K562 (cell line): ENCODE data around the gene OR10G8. TPM values are rescaled to one million over a fixed set of nuclear protein-coding genes. Genes with fewer than 3 reads are reported as not detected.

Experiments used
- CBX1 ChIP-seq: sonication (generic); IDR thresholded peaks from 2 replicates; pipeline ENCODE4 v1.6.1; 2016; ENCODE audit warnings: antibody characterized with exemption, low read depth, mild to moderate bottlenecking
- CBX3 ChIP-seq, 2 experiments: IDR thresholded peaks; 1 replicate in 1 of 2; 2 replicates in 1 of 2; pipeline ENCODE4 v1.6.1; 2012; ENCODE audit warnings: inconsistent platforms in 2 of 2, low read length in 2 of 2, borderline replicate concordance in 1 of 2, control low read depth in 1 of 2
- CEBPG ChIP-seq, 3 experiments: fragments of 200-800 bp in 1 of 3; sonication (Bioruptor generic) in 1 of 3; sonication (generic) in 1 of 3; formaldehyde crosslinking in 1 of 3; IDR thresholded peaks in 2 of 3; conservative IDR thresholded peaks in 1 of 3; 2 replicates each; pipeline versions ENCODE4 v1.6.1 to v1.8.0; 2016 to 2022; ENCODE audit warnings: missing compliant biosample characterization in 2 of 3, missing genetic modification characterization in 2 of 3, mild to moderate bottlenecking in 1 of 3, missing genetic modification reagents in 1 of 3
- EHMT2 ChIP-seq: fragments of 450-650 bp; IDR thresholded peaks from 2 replicates; pipeline ENCODE4 v1.6.1; 2018; ENCODE audit warnings: antibody characterized with exemption
- EP400 ChIP-seq: fragments of 450-650 bp; IDR thresholded peaks from 2 replicates; pipeline ENCODE4 v1.6.1; 2017; ENCODE audit warnings: antibody characterized with exemption, mild to moderate bottlenecking, moderate library complexity
- ERF ChIP-seq: fragments of 450-650 bp; formaldehyde crosslinking; IDR thresholded peaks from 2 replicates; pipeline ENCODE4 v1.4.0; 2020; ENCODE audit warnings: mild to moderate bottlenecking, mixed read lengths
- ETS2 ChIP-seq: IDR thresholded peaks from 2 replicates; pipeline ENCODE4 v1.6.1; 2016; ENCODE audit warnings: borderline replicate concordance, missing genetic modification characterization, mild to moderate bottlenecking, moderate library complexity, missing compliant biosample characterization; ENCODE audit not compliant: poor library complexity, severe bottlenecking
- FOXA3 ChIP-seq, 2 experiments: fragments of 450-650 bp in 1 of 2; sonication (generic) in 1 of 2; formaldehyde crosslinking; IDR thresholded peaks in 1 of 2; conservative IDR thresholded peaks in 1 of 2; 2 replicates each; pipeline versions ENCODE4 v1.4.0 to v1.8.0; 2020 to 2022; ENCODE audit warnings: mild to moderate bottlenecking in 2 of 2, missing genetic modification reagents in 1 of 2
- L3MBTL2 ChIP-seq: fragments of 450-650 bp; IDR thresholded peaks from 2 replicates; pipeline ENCODE4 v1.6.1; 2016; ENCODE audit warnings: mild to moderate bottlenecking, moderate library complexity
- MIER1 ChIP-seq: fragments of 450-650 bp; IDR thresholded peaks from 2 replicates; pipeline ENCODE4 v1.6.1; 2016; ENCODE audit warnings: antibody characterized with exemption, mild to moderate bottlenecking, low read depth
- MTA2 ChIP-seq: fragments of 450-650 bp; IDR thresholded peaks from 2 replicates; pipeline ENCODE4 v1.6.1; 2016; ENCODE audit warnings: low read depth
- NFE2 ChIP-seq: IDR thresholded peaks from 2 replicates; pipeline ENCODE4 v1.6.1; 2014; ENCODE audit warnings: antibody characterized with exemption, low read depth
- PHF20 ChIP-seq: fragments of 450-650 bp; IDR thresholded peaks from 2 replicates; pipeline ENCODE4 v1.6.1; 2018; ENCODE audit not compliant: partially characterized antibody
- POLR2H ChIP-seq: IDR thresholded peaks from 2 replicates; pipeline ENCODE4 v1.6.1; 2016; ENCODE audit warnings: missing genetic modification characterization, low read depth, mild to moderate bottlenecking, control low read depth, missing compliant biosample characterization, moderate library complexity
- RUNX1 ChIP-seq: sonication (generic); IDR thresholded peaks from 2 replicates; pipeline ENCODE4 v1.6.1; 2016; ENCODE audit warnings: antibody characterized with exemption, low read depth
- SNIP1 ChIP-seq: fragments of 450-650 bp; IDR thresholded peaks from 2 replicates; pipeline ENCODE4 v1.7.1; 2017; ENCODE audit warnings: low read depth, mild to moderate bottlenecking
- TFAP4 ChIP-seq: sonication (generic); formaldehyde crosslinking; IDR thresholded peaks from 2 replicates; pipeline ENCODE4 v1.8.0; 2022; ENCODE audit warnings: missing genetic modification reagents, mild to moderate bottlenecking, moderate library complexity, borderline replicate concordance
- UBTF ChIP-seq, 2 experiments: IDR thresholded peaks; 2 replicates each; pipeline ENCODE4 v1.6.1; 2012; ENCODE audit warnings: improper control_type of control experiment in 2 of 2, low read depth in 2 of 2, low read length in 2 of 2, borderline replicate concordance in 1 of 2
- ZBTB8A ChIP-seq: fragments of 450-650 bp; IDR thresholded peaks from 2 replicates; pipeline ENCODE4 v1.6.1; 2018; ENCODE audit warnings: mild to moderate bottlenecking, moderate library complexity; ENCODE audit not compliant: partially characterized antibody
- ZNF224 ChIP-seq: sonication (generic); formaldehyde crosslinking; IDR thresholded peaks from 2 replicates; pipeline ENCODE4 v1.8.0; 2022; ENCODE audit warnings: mild to moderate bottlenecking, missing genetic modification reagents
- ZNF398 ChIP-seq: fragments of 250-450 bp; sonication (Bioruptor Pico); IDR thresholded peaks from 2 replicates; pipeline ENCODE4 v1.8.0; 2021; ENCODE audit warnings: moderate library complexity, mild to moderate bottlenecking, inconsistent platforms
- ZNF586 ChIP-seq: fragments of 450-650 bp; formaldehyde crosslinking; conservative IDR thresholded peaks from 2 replicates; pipeline ENCODE4 v1.4.0; 2020; ENCODE audit warnings: mild to moderate bottlenecking, moderate library complexity
- ZNF644 ChIP-seq: fragments of 200-800 bp; sonication (Bioruptor generic); IDR thresholded peaks from 2 replicates; pipeline ENCODE4 v1.6.1; 2016; ENCODE audit warnings: low read depth, missing genetic modification characterization, missing compliant biosample characterization
- ZSCAN32 ChIP-seq: fragments of 450-650 bp; formaldehyde crosslinking; IDR thresholded peaks from 2 replicates; pipeline ENCODE4 v1.4.0; 2020; ENCODE audit warnings: mild to moderate bottlenecking, moderate library complexity
- polyA plus RNA-seq, 8 experiments: library from polyadenylated mRNA; depleted of rRNA in 4 of 8; stranded (reverse) in 5 of 8; unstranded in 3 of 8; fragments of >200 nt; fragmentation: Nextera tagmentation in 2 of 8; fragmentation: Illumina TruSeq in 1 of 8; extraction: Ambion mirVana in 2 of 8; extraction: Trizol in 1 of 8; gene quantifications; 2 replicates each; pipeline versions ENCODE4 v1.2.1 to v1.2.3, GENCODE V29; 2011 to 2014; ENCODE audit warnings: inconsistent platforms in 1 of 8, missing spikeins in 1 of 8
- total RNA-seq, 7 experiments: library from RNA; depleted of rRNA in 6 of 7; stranded (reverse); fragments of >200 nt in 6 of 7; fragmentation: Illumina TruSeq in 2 of 7; extraction: Trizol in 2 of 7; gene quantifications; 2 replicates each; pipeline versions ENCODE4 v1.2.1 to v1.2.3, GENCODE V29; 2011 to 2021; ENCODE audit warnings: low replicate concordance in 1 of 7

The OR10G8 gene
- total and polyA plus RNA-seq, 9 of the 15 experiments (the other 6 are each of a cell fraction or from before 2014, with no cell fraction given) = not detected

- TF ChIP-seq PHF20 (no peak), EHMT2 (no peak), ZNF644 (tag) (no peak), ZBTB8A (no peak), UBTF (IDR thresholded peaks at IDR 0.05; ENCODE audit: borderline replicate concordance in 1 of 2, low read depth in 2 of 2, low read length in 2 of 2) (no peak), ERF (CRISPR knock-in tag) (no peak), ZNF398 (CRISPR knock-in tag) (no peak), SNIP1 (no peak), TFAP4 (no peak), CBX1 (no peak), POLR2H (tag) (0 out of 2 replicates have a peak, but pooled peaks have one; percentile 22), EP400 (no peak), MTA2 (no peak), ZSCAN32 (CRISPR knock-in tag) (no peak), MIER1 (no peak), ETS2 (tag) (no peak), ZNF586 (CRISPR knock-in tag) (no peak), FOXA3 (CRISPR knock-in tag; conservative IDR thresholded peaks at IDR 0.05 in 1 of 2, IDR thresholded peaks at IDR 0.05 in 1 of 2) (no peak), L3MBTL2 (peak; percentile 25; the same call in 1 of the 2 replicates), ZNF224 (CRISPR knock-in tag) (no peak), CEBPG (CRISPR knock-in tag; IDR thresholded peaks at IDR 0.05) (no peak), CEBPG (tag; conservative IDR thresholded peaks at IDR 0.05 in 1 of 2, IDR thresholded peaks at IDR 0.05 in 1 of 2) (peak in 1 of 2 experiments; percentile 57; a peak in 2 of 4 replicates), CBX3 (IDR thresholded peaks at IDR 0.05; ENCODE audit: borderline replicate concordance in 1 of 2, low read length in 2 of 2) (no peak), NFE2 (peak; percentile 35; the same call in 1 of the 2 replicates), RUNX1 (no peak)
These were observed 48.8 kb upstream of the OR10G8 start, which contains the start of gene OR10S1 (continued) for GRCh38 chr11:123977731-123978347.
